Raji (cell line): Measurements from ENCODE around the gene HBA1.
"Not testable (repeated sequence)": the region's sequence is repeated elsewhere in the genome, so short reads cannot be mapped to it uniquely, and the experiment has no call there.

Experiments used
- POLR2A ChIP-seq: IDR thresholded peaks from 2 replicates; pipeline ENCODE4 v1.6.1; 2011; ENCODE audit warnings: low read depth, low read length, control low read depth; ENCODE audit not compliant: insufficient read depth

HBA1 gene

DNA sequence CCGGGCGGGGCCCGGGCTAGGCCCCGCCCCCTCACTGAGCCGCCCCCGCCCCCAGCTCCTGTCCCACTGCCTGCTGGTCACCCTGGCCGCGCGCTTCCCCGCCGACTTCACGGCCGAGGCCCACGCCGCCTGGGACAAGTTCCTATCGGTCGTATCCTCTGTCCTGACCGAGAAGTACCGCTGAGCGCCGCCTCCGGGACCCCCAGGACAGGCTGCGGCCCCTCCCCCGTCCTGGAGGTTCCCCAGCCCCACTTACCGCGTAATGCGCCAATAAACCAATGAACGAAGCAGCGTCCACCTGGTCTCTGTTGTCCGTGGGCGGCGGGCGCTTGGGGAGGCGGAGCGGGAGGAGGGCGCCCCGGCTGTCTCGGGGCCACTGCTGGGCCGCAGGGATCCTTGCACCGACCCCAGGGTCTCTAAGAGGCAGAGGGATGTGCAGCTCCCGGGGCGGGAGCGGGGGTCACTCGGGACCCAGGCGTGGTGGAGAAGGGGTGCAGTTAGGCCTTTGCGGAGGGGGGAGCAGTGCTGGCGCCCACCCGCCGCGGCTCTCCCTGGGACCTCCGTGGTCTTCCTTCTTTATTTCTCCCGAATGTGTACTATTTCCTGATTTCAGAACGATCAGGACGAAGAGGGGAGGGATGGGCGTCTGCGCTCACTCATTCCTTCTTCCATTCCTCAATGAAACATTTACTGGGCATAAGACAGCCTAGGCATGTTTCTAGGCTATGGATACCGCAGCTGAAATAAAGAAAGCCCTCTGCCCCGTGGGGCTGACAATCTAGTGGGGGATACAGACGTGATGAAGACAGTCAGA lies 22.1 kb upstream of the HBA1 start:
- no peak for TF ChIP-seq POLR2A

GRCh38 chr16:155031-155398 lies 21.5 kb upstream of the HBA1 start:
- TF ChIP-seq POLR2A, result no peak

- no peak for TF ChIP-seq POLR2A
Measured at GRCh38 chr16:159136-159849, 17.2 kb upstream of the HBA1 start.

GRCh38 chr16:160691-161190 lies 15.7 kb upstream of the HBA1 start:
- no peak for TF ChIP-seq POLR2A

GRCh38 chr16:162271-162991 lies 14.0 kb upstream of the HBA1 start:
- TF ChIP-seq POLR2A, result no peak

GRCh38 chr16:164827-165538 lies 11.5 kb upstream of the HBA1 start:
- no peak for TF ChIP-seq POLR2A

DNA sequence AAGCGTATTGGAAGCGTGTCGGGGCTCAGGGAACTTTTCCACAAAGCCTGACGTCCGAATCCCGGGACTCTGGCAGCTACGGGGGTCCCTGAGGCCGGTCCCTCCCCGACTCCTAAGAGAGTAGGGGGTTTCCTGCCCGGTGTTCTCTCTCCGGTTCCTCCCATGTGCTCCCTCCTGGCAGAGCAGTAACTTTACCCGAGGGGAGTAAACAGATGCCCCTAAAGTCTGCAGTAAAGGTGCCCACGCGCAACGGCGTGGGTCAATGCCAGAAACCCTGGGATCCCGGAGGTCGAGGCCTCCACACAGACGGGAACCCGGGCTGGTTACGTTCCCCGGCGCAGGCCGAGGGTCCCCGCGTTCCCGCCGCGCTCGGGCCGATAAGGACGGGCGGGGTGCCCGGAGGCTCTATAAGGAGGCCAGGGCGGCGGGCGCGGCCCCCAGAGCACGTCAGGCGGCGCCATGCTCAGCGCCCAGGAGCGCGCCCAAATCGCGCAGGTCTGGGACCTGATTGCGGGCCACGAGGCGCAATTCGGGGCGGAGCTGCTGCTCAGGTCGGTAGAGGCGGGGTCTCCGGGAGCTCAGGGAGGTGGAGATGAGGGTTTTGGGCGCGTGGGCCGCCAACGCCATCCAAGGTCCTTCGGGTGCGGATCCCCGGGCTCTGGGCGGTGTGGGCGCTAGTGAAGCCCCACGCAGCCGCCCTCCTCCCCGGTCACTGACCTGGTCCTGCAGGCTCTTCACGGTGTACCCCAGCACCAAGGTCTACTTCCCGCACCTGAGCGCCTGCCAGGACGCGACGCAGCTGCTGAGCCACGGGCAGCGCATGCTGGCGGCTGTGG lies 10.7 kb upstream of the HBA1 start, which contains the start of gene HBM:
HBM (plus strand) TSS at position 440 of the 836 bp plus-strand sequence; CDS start at position 460, 20 bp downstream.
- TF ChIP-seq POLR2A, result no peak

GRCh38 chr16:166375-167121 lies 9.9 kb upstream of the HBA1 start:
- no peak for TF ChIP-seq POLR2A

GRCh38 chr16:167122-167690 lies 9.3 kb upstream of the HBA1 start:
- no peak for TF ChIP-seq POLR2A

- no peak for TF ChIP-seq POLR2A
Measured at GRCh38 chr16:168424-168823, 8.1 kb upstream of the HBA1 start.

GRCh38 chr16:169014-169413 lies 7.5 kb upstream of the HBA1 start:
- TF ChIP-seq POLR2A, result no peak

DNA sequence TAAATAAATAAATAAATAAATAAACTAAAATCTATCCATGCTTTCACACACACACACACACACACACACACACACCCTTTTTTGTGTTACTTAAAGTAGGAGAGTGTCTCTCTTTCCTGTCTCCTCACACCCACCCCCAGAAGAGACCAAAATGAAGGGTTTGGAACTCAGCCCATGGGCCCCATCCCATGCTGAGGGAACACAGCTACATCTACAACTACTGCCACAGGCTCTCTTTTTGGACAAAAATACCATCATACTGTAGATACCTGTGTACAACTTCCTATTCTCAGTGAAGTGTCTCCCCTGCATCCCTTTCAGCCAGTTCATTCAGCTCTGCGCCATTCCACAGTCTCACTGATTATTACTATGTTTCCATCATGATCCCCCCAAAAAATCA lies 5.7 kb upstream of the HBA1 start:
- no peak for TF ChIP-seq POLR2A

DNA sequence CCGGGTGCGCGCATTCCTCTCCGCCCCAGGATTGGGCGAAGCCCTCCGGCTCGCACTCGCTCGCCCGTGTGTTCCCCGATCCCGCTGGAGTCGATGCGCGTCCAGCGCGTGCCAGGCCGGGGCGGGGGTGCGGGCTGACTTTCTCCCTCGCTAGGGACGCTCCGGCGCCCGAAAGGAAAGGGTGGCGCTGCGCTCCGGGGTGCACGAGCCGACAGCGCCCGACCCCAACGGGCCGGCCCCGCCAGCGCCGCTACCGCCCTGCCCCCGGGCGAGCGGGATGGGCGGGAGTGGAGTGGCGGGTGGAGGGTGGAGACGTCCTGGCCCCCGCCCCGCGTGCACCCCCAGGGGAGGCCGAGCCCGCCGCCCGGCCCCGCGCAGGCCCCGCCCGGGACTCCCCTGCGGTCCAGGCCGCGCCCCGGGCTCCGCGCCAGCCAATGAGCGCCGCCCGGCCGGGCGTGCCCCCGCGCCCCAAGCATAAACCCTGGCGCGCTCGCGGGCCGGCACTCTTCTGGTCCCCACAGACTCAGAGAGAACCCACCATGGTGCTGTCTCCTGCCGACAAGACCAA lies 4.0 kb upstream of the HBA1 start, which contains the start of gene HBA2:
HBA2 (plus strand) TSS at position 503 of the 568 bp plus-strand sequence; CDS start at position 540, 37 bp downstream.
- not testable (repeated sequence) for TF ChIP-seq POLR2A
